ENCODE measurements around the gene TESK2.
"Not testable (repeated sequence)": the region's sequence is repeated elsewhere in the genome, so short reads cannot be mapped to it uniquely, and the experiment has no call there.

TESK2 gene

GRCh38 chr1:45407629-45408287, 83.2 kb downstream of the TESK2 start:
- no peak for DNase-seq

GRCh38 chr1:45405636-45406035, 85.3 kb downstream of the TESK2 start:
- DNase-seq: no peak

DNA sequence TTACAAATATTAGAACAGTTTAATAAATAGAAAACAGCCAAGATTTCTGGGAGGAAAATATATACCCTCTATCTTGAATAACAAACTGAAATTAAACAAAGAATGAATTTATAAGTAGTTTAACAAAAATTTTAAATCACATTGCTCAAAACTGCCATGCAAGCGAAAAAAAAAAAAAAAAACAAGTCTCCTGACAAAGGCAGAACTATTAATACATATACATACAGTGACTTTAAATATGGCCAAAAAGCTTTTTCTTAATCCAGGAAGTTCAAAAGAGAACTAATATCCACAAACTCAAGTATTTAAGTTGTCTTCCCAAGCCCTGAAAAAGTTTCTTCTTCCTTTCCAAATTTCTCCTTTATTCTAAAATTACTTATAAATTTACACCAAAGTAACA, 87.2 kb downstream of the TESK2 start:
- DNase-seq: no peak

DNA sequence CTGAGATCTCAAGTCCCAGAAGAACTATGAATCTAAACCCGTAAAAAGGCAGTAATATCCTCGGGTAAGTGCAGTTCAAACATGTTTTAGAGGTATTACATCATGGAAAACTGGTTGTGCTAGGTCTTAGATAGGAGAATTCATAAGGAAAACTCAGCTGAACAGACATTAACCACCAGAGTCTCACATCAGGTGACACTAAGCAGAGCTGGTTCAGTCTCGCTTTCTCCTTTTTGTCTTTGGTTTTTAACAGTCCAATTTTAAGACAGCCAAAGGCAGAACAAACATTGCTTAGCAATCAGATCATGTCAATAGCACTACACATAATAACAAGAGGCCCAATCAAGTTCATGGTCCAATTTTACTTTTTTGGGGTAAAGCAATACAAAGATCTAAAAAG, 87.7 kb downstream of the TESK2 start:
- DNase-seq: no peak

GRCh38 chr1:45401524-45401923, 89.4 kb downstream of the TESK2 start:
- DNase-seq: no peak

DNA sequence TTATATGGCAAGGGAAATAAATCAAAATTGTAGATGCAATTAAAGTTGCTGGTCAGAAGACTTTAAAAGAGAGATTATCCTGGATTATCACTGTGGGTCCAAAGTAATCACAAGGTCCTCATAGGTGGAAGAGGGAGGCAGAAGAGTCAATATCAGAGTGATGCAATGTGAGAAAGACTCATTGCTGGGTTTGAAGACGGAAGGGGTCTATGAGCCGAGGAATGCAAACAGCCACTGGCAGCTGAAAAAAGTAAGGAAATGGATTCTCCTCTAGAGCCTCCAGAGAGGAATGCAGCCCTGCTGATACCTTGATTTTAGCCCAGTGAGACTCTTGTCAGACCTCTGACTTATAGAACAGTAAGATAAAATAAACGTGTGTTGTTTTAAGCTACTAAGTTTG, 90.9 kb downstream of the TESK2 start:
- DNase-seq: no peak

DNA sequence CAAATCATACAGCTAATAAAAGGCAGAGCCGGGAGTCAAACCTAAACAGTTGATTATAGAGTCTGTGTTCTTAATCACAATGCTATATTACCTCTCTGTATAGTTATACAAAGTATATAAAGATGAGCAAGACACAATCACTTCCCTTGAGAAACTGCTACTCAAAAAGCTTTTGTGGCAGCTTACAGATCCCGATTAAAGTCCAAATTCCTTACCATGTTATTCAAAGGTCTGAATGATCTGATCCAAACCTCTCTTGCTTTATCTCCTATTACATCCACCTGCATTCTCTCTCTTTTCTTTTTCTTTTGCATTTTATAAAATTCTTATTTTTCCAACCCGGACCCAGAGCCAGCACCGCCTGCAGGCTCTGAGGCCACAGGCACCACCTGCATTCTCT, 93.7 kb downstream of the TESK2 start:
- DNase-seq: no peak

DNA sequence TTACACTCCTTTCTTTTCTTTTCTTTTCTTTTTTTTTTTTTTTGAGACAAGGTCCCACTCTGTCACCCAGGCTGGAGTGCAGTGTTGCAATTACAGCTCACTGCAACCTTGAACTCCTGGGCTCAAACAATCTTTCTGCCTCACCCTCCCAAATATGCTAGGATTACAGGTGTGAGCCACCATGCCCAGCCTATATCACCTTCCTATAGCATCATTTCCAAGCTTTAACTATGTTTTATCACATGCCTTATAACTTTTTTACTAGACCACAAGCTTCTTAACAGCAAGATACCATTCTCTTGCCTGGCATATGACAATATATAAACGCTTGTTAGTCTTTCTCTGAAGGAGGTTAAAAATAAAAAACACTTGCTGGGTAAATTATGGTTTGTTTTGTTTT, 95.4 kb downstream of the TESK2 start:
- DNase-seq: no peak

- no peak for DNase-seq
These were observed 95.9 kb downstream of the TESK2 start for GRCh38 chr1:45395051-45395450.

GRCh38 chr1:45394342-45394741, 96.6 kb downstream of the TESK2 start:
- DNase-seq: no peak

DNA sequence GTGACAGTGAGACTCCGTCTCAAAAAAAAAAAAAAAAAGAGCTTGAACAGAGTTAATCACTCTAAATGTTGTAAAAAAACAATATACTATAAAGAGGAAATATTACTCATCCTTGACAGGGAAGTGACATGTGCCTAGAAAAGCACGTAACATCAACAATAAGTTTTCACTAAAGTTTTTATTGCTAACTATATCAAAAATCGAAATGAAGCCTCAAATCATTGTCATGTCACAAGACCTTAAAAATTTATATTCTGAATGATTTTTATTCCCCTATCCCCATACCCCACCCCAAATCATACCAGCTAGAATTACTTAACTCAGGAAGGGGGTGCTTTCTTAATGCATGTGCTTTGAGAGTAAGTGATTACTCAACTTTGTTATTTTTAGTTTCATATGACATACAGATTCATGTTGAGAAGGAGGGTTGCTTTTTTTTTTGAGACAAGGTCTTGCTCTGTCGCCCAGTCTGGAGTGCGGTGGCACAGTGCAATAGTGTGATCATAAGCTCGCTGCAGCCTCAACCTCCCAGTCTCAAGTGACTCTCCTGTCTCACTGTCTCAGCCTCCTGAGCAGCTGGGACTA, 97.2 kb downstream of the TESK2 start:
- no peak for DNase-seq

- no peak for DNase-seq
These were observed 104.7 kb downstream of the TESK2 start for GRCh38 chr1:45386219-45386618.

GRCh38 chr1:45385302-45385701, 105.7 kb downstream of the TESK2 start:
- DNase-seq: no peak

GRCh38 chr1:45384213-45384612, 106.8 kb downstream of the TESK2 start:
- DNase-seq: not testable (repeated sequence)

- DNase-seq: no peak
These were observed 107.8 kb downstream of the TESK2 start for GRCh38 chr1:45383191-45383590.

- DNase-seq: no peak
These were observed 109.7 kb downstream of the TESK2 start for GRCh38 chr1:45381243-45381642.

GRCh38 chr1:45380730-45381129, 110.2 kb downstream of the TESK2 start:
- no peak for DNase-seq

DNA sequence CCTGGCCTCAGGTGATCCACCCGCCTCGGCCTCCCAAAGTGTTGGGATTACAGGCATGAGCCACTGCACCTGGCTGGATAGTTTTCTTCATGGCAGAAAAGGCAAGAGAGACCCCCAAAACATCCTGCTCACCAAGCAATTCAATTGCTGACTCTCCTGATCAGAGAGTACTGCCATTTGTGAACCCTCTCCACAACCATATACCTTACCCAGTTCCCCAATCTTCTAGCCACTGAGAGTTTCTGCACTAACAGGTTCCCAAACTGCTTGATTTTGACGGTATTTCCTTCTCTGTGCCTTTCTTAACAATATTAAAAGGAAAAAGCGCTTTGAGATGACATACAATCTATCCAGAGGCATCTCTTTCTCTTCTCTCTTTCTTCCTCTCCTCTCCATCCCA, 110.8 kb downstream of the TESK2 start:
- no peak for DNase-seq

DNA sequence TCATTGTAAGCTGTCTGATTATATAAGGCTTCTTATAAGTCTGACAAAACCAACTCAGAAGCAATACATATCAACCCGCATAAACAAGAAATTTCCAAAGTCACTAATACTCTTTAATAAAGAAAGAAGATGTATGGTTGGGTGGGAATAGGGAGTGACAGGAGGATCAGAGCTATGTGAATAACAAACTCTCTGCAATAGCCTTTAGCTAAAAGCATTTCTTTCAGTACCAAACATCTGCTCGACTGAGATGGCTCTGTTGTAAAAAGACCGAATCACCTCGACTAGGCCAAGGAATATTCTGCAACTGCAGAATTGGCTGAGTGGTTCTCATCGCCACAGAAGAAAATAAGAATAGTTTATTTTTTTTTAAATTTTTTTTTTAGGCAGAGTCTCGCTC, 111.4 kb downstream of the TESK2 start:
- DNase-seq: no peak

DNA sequence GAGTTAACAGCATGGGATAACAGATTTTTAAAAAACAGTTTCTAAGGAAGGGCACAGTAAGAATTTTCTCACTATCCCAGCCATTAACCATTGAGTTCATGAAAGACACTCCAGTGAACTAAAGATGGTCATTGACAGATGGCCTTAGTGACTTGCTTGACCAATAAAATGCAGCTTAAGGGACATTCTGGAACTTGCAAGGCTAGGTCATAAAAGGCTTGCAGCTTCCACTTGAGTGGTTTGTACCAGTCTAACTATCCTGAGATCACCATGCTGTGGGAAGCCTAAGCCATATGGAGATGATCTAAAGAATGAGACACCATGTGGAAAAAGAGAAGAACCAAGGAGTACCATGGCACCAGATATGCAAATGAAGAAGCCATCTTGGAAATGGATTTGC, 112.8 kb downstream of the TESK2 start:
- no peak for DNase-seq

DNA sequence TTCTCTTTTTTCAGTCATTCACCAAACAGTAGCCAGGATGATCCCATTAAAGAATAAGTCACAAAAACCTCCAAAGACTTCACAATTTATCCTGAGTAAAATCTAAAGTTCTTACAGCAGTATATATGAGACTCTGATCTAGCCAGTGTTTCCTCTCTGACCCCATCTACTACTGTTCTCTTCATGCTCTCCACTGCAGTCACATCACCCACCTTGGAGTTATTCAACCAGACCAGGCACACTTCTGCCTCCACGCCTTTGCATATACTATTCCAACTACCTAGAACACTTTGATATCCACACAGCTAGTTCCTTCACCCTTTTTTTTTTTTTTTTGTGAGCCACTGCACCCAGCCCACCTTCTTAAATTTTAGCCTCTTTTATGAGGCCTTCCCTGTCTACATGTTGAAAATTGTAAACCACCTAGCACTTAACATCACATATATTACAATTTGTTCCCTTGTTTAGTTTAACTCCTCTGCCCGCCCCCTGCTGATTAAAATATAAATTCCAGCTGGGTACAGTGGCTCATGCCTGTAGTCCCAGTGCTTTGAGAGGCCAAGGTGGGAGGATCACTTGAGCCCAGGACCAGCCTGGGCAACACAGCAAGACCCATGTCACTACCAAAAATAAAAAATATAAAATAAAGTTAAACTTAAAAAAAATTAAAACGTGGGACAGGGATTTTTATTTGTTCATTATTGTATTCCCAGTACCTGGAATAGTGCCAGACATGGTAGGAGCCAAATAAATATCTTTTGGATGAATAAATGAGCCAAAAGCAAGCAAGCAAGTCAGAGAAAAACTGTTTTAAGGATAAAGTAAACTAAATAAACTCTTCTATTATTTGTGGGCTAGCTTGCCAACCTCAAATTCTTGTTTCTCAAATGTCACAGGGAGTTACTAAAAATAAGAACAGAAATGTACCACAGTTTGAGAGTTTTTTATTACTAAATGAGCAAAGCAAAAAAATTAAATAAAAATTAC, 115.6 kb downstream of the TESK2 start:
- no peak for DNase-seq

DNA sequence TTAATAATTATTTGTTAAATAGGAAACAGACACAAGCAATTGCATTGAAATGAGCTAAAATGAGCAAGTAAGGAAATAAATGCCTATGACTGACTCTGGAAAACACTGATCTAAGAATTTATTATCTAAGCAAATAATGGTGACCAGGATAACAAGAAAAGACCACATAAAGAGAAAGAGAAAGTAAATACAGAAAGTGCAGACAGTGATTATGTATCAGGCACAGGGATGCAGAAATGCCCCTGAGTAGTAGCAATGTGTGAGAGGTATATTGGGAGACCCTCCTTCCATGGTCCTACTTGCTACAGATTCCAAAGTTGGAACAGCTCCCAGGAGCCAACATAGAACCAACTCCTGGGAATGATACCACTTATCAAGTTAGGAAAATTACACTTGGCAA, 117.4 kb downstream of the TESK2 start:
- no peak for DNase-seq

GRCh38 chr1:45370575-45370974, 120.4 kb downstream of the TESK2 start:
- no peak for DNase-seq

DNA sequence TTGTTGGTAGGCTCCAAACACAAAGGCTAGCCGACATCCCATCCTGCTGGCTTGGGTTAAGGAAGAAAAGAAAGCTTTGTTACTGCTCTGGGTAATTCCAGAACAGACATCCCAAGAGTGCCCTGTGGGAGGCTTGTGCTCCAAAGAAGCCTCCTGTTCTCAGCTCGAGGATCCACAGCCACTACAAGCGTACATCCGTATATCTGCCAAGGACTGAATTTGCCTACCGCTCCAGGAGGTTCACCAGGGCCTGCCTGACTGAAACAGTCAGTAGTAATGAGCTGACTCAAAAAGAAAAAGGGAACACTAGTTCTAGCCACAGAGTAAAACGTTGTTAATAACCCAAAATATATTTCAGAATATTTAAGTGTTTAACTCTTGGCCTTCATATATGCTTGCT, 125.9 kb downstream of the TESK2 start:
- no peak for DNase-seq

Data from NCI-H1694 treated with DMSO at 0.1 percent for 48 hours (cell line).